Measurements from ENCODE around the gene NKX3-2. TPM values are rescaled to one million over a fixed set of nuclear protein-coding genes. Genes with fewer than 3 reads are reported as not detected.

NKX3-2 gene
- total and polyA plus RNA-seq, 2 of the 8 experiments (the other 6 are each of a cell fraction or from before 2014, with no cell fraction given) = 0.13 TPM; not detected in 1

DNA sequence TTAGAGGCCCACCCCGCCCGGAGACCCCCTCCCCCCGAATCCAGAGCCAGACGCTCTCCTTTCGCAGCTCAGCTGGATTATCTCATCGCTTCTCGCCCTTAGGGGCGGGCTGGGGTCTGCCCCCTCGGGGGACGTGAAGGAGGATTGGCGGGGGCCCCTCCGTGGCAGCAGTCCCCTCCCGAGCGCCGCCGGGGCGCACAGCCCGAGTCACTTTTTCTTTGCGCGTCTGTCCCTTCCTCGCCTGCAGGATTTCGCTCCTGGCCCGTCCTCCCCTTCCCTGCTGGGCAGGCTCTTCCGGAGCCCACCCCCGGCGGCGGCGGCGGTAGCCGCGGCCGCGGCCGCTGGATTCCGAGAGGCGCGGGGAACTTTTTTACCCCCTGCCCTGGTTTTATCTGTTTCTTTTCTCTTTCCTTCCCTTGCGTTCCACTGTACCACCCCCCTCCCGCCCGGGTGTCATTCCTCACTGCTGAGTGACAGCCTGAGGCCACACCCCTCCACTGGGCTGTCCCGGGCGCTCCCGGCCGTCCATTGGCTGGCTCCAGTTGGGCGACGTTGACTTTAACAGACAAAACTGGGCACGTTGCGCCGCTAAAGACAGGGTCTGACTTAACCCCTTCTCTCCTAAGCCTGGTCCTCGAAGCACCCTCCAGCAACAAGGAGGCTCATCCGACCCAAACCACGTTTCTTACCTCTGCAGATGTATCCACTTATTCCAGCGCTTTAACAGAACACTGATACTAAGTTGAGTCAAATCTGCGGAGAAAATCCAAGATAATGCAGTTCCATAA is 492 bp upstream of the NKX3-2 start (continued):
- TF ChIP-seq, protein P1, sequence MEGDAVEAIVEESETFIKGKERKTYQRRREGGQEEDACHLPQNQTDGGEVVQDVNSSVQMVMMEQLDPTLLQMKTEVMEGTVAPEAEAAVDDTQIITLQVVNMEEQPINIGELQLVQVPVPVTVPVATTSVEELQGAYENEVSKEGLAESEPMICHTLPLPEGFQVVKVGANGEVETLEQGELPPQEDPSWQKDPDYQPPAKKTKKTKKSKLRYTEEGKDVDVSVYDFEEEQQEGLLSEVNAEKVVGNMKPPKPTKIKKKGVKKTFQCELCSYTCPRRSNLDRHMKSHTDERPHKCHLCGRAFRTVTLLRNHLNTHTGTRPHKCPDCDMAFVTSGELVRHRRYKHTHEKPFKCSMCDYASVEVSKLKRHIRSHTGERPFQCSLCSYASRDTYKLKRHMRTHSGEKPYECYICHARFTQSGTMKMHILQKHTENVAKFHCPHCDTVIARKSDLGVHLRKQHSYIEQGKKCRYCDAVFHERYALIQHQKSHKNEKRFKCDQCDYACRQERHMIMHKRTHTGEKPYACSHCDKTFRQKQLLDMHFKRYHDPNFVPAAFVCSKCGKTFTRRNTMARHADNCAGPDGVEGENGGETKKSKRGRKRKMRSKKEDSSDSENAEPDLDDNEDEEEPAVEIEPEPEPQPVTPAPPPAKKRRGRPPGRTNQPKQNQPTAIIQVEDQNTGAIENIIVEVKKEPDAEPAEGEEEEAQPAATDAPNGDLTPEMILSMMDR (IDR thresholded peaks at IDR 0.05; ENCODE audit: control extremely low read depth in 1 of 3, insufficient read depth in 1 of 3, low read depth in 1 of 3, low read length in 3 of 3) = no peak
- TF ChIP-seq FOSL1 (IDR thresholded peaks at IDR 0.05; ENCODE audit: insufficient read depth, low read depth, low read length) = no peak
- no peak for TF ChIP-seq SAP30 (IDR thresholded peaks at IDR 0.05; ENCODE audit: insufficient read depth, insufficient replicate concordance, low read length)
- no peak for TF ChIP-seq EGR1 (IDR thresholded peaks at IDR 0.05; ENCODE audit: borderline replicate concordance, low read depth, low read length)
- TF ChIP-seq HDAC6 (IDR thresholded peaks at IDR 0.05; ENCODE audit: low read depth, low read length) = no peak
- no peak for TF ChIP-seq SIRT6 (IDR thresholded peaks at IDR 0.05; ENCODE audit: low read length)
- TF ChIP-seq KDM4A (IDR thresholded peaks at IDR 0.05; ENCODE audit: low read depth, low read length, severe bottlenecking) = peak; percentile 54
- no peak; the same call in 1 of the 2 replicates for TF ChIP-seq CHD2 (IDR thresholded peaks at IDR 0.05; ENCODE audit: low read length)
- no peak for TF ChIP-seq CREB1 (IDR thresholded peaks at IDR 0.05)

All from H1 (cell line).